Measurements from ENCODE around the gene RNF38. TPM values are rescaled to one million over a fixed set of nuclear protein-coding genes. Genes with fewer than 3 reads are reported as not detected.
"Not testable (repeated sequence)": the region's sequence is repeated elsewhere in the genome, so short reads cannot be mapped to it uniquely, and the experiment has no call there.

RNF38 gene
- total RNA-seq, 4 donors from 2014 or later, result 17.3 to 27.0 (median 23.4) TPM

DNA sequence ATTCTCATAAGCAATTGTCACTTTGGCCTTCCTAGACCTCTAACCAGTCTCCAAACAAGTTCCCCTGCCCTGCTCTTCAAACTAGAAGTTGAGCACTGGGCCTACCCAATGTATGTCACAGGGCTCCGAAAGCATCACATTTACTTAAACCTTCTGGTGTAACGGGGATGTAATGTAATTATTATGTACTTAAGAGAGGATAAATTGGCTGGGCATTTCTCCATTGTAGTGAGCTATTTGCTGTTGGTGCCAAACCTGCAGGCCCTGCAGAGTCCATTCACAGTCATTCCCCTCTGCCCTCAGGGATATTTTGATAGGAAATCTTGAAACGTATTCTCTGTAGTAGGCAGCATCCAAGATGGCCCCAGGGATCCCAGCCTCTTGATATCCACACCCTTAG is 77.6 kb downstream of the RNF38 start:
- no peak for DNase-seq (ENCODE audit: low spot score in 2 of 2)
- intact Hi-C loops (cut with DNase I; ENCODE audit: low total_unique reads), result loop anchor here (10.0 kb wide), 1 partner anchor 68 kb away; the partner anchor contains the start of gene GNE
- H3K4me3 ChIP-seq (ENCODE audit: low read depth, poor library complexity, severe bottlenecking), result no peak overlapping the region
- WGBS, 2 donors, result 45 to 48% methylated on average over 3 of the region's 3 CpGs
- TF ChIP-seq, protein P1, sequence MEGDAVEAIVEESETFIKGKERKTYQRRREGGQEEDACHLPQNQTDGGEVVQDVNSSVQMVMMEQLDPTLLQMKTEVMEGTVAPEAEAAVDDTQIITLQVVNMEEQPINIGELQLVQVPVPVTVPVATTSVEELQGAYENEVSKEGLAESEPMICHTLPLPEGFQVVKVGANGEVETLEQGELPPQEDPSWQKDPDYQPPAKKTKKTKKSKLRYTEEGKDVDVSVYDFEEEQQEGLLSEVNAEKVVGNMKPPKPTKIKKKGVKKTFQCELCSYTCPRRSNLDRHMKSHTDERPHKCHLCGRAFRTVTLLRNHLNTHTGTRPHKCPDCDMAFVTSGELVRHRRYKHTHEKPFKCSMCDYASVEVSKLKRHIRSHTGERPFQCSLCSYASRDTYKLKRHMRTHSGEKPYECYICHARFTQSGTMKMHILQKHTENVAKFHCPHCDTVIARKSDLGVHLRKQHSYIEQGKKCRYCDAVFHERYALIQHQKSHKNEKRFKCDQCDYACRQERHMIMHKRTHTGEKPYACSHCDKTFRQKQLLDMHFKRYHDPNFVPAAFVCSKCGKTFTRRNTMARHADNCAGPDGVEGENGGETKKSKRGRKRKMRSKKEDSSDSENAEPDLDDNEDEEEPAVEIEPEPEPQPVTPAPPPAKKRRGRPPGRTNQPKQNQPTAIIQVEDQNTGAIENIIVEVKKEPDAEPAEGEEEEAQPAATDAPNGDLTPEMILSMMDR (IDR thresholded peaks at IDR 0.05), result no peak
- TF ChIP-seq POLR2A (IDR thresholded peaks at IDR 0.05), result no peak

DNA sequence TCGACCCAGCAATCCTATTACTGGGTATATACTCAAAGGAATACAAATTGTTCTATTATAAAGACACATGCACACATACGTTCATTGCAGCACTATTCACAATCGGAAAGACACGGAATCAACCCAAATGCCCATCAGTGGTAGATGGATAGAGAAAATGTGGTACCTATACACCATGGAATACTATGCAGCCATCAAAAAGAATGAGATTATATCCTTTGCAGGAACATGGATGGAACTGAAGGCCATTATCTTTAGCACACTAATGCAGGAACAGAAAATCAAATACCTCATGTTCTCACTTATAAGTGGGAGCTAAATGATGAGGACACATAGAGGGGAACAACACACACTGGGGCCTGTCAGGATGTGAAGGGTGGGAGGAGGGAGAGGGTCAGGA is 78.2 kb downstream of the RNF38 start:
- not testable (repeated sequence) for H3K4me3 ChIP-seq (ENCODE audit: low read depth, poor library complexity, severe bottlenecking); DNase-seq (ENCODE audit: low spot score in 2 of 2)
- WGBS, 2 donors, result 92 to 93% methylated on average over 4 of the region's 4 CpGs
- intact Hi-C loops (cut with DNase I; ENCODE audit: low total_unique reads), result loop anchor here (10.0 kb wide), 1 partner anchor 67 kb away; the partner anchor contains the start of gene GNE

DNA sequence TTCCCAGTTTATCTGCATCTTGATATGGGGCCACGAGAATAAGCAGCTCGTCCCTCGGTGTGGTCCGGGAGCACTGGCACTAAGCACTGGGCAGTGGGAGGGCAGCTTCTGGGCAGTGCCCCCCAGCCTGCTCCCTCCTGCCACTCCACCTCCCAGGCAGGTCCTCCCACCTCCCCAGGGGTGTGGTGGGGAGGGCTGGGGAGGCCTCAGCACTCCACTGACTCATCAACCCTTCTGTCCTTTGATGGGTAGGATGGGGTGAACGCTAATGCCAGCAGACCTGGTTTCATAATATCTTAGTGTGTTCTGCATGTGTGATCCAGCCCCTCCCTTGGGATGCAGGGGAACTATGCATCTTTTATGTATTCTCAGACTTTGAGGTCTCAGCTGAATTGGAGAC is 79.6 kb downstream of the RNF38 start:
- 80 to 86% methylated on average over 5 of the region's 5 CpGs for WGBS, 2 donors
- intact Hi-C loops (cut with DNase I; ENCODE audit: low total_unique reads), result loop anchor here (10.0 kb wide), 1 partner anchor 66 kb away; the partner anchor contains the start of gene GNE
- H3K4me3 ChIP-seq (ENCODE audit: low read depth, poor library complexity, severe bottlenecking), result no peak overlapping the region
- TF ChIP-seq, protein P1 (IDR thresholded peaks at IDR 0.05), result no peak
- no peak for TF ChIP-seq POLR2A (IDR thresholded peaks at IDR 0.05)
- peak in 1 of 2 donors; percentile 40 for DNase-seq (ENCODE audit: low spot score in 2 of 2)

DNA sequence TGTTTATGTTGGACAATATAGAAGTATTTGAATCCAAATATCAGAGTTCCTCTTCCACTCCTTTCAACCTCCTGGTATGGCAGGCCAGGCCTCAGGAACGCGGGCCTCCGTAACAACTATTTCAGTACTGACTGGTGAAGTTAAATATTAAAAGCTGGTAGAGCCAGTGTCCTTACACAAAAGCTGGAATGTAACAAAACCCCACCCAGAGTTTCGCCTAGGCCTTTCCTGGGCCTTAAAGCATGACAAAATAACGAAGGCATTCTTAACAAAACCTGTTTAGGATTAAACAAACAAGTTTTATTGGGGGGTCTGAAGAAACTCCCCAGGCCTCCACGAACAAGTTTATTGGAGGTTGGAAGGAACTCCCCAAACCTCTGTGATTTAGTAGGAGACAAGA is 80.3 kb downstream of the RNF38 start:
- 42 to 58% methylated on average over 6 of the region's 6 CpGs for WGBS, 2 donors
- H3K4me3 ChIP-seq (ENCODE audit: low read depth, poor library complexity, severe bottlenecking), result no peak overlapping the region
- intact Hi-C loops (cut with DNase I; ENCODE audit: low total_unique reads), result loop anchor here (10.0 kb wide), 1 partner anchor 65 kb away; the partner anchor contains the start of gene GNE
- DNase-seq (ENCODE audit: low spot score in 2 of 2), result peak in 1 of 2 donors; percentile 65
- TF ChIP-seq, protein P1 (IDR thresholded peaks at IDR 0.05), result no peak
- TF ChIP-seq POLR2A (IDR thresholded peaks at IDR 0.05), result no peak

DNA sequence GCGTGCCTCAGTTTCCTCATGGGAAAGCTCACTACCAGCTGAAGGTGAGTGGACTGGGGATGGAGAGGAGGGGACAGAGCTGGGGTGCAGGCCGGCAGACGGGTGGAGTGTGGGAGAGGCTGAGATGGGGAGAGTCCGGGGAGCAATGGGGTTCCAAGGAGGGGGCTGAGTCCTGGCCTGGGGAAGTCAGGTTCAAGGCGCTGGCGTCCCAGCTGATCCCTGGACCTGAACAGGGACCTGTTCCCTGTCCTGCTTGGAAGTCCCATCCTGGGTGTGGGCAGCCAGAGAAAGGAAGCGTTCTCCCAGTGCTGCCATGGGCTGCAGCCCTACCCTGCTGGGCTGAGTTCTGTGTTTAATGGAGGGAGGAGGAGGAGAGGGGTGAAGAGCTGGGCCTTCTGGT is 80.9 kb downstream of the RNF38 start:
- DNase-seq (ENCODE audit: low spot score in 2 of 2), result peak in 1 of 2 donors; percentile 72
- intact Hi-C loops (cut with DNase I; ENCODE audit: low total_unique reads), result no loop called here
- TF ChIP-seq, protein P1 (IDR thresholded peaks at IDR 0.05), result no peak
- TF ChIP-seq POLR2A (IDR thresholded peaks at IDR 0.05), result no peak
- no peak overlapping the region for H3K4me3 ChIP-seq (ENCODE audit: low read depth, poor library complexity, severe bottlenecking)
- WGBS, 2 donors, result 85 to 91% methylated on average over 7 of the region's 7 CpGs

DNA sequence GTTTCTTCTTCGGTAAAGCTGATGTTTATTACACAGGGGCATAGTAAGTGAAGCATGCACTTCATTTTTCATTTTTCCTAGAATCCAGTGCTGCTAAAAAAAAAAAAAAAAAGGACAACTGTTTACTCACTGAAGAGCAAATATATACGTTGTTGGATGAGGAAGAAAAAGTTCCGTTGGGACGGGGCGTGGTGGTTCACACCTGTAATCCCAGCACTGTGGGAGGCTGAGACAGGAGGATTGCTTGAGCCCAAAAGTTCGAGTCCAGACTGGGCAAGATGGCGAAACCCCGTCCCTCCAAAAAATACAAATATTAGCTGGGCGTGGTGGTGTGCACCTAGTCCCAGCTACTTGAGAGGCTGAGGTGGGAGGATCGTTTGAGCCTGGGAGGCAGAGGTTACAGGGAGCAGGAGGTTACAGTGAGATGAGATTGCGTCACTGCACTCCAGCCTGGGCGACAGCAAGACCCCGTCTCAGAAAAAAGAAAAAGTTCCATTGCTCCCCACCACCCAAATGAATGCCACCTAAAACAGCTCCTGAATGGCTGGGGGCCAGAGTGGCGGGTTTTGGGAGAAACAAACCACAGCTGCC is 81.8 kb downstream of the RNF38 start:
- 78 to 90% methylated on average over 14 of the region's 14 CpGs for WGBS, 2 donors
- TF ChIP-seq, protein P1 (IDR thresholded peaks at IDR 0.05), result no peak
- no peak for TF ChIP-seq POLR2A (IDR thresholded peaks at IDR 0.05)
- H3K4me3 ChIP-seq (ENCODE audit: low read depth, poor library complexity, severe bottlenecking), result no peak overlapping the region
- DNase-seq (ENCODE audit: low spot score in 2 of 2), result peak in 1 of 2 donors; percentile 48
- intact Hi-C loops (cut with DNase I; ENCODE audit: low total_unique reads), result no loop called here

All from lower leg skin (tissue), 4 donors.